GM12801 (cell line): ENCODE results near the gene SPG11.

ENCODE experiments used
- CTCF ChIP-seq: IDR thresholded peaks from one replicate; pipeline ENCODE4 v1.5.1; 2011; ENCODE audit warnings: control low read depth; ENCODE audit not compliant: insufficient read length; ENCODE audit errors: extremely low read depth

SPG11 gene

GRCh38 chr15:44550734-44551133, 112.7 kb downstream of the SPG11 start:
- no peak for TF ChIP-seq CTCF

GRCh38 chr15:44550256-44550655, 113.2 kb downstream of the SPG11 start:
- no peak for TF ChIP-seq CTCF

- TF ChIP-seq CTCF = no peak
These were observed 117.3 kb downstream of the SPG11 start for GRCh38 chr15:44545913-44546802.

GRCh38 chr15:44542596-44542995, 120.9 kb downstream of the SPG11 start:
- no peak for TF ChIP-seq CTCF

- TF ChIP-seq CTCF = no peak
These were observed 122.0 kb downstream of the SPG11 start for GRCh38 chr15:44541282-44541958.

GRCh38 chr15:44537735-44538240, 125.7 kb downstream of the SPG11 start:
- TF ChIP-seq CTCF = no peak

GRCh38 chr15:44536962-44537734, 126.3 kb downstream of the SPG11 start, which contains the start of gene EIF3J:
Gene EIF3J (plus strand): TSS chr15:44537147. CDS start chr15:44537195, 48 bp downstream.
- no peak for TF ChIP-seq CTCF
